Ovary (tissue), 9 donors: ENCODE data around the gene HMGCS1. TPM values are rescaled to one million over a fixed set of nuclear protein-coding genes. Genes with fewer than 3 reads are reported as not detected.

ENCODE experiments used
- DNase-seq, 5 donors: peaks; one replicate each; pipeline ENCODE4 v3.0.0-alpha.2; 2019 to 2020
- H3K27ac ChIP-seq, 2 donors: fragments of 200-600 bp; one replicate each; pipeline versions ENCODE4 v1.5.1 to v1.8.0; 2019 to 2022
- H3K27me3 ChIP-seq: fragments of 200-600 bp; one replicate; pipeline ENCODE4 v1.8.0; 2022
- H3K36me3 ChIP-seq: fragments of 200-600 bp; sonication (generic); one replicate; pipeline ENCODE4 v1.5.1; 2019
- H3K4me1 ChIP-seq: one replicate; pipeline ENCODE4 v1.8.1; 2013; ENCODE audit warnings: mild to moderate bottlenecking, moderate library complexity; ENCODE audit not compliant: insufficient read depth
- H3K4me3 ChIP-seq: fragments of 200-600 bp; sonication (generic); one replicate; pipeline ENCODE4 v1.5.1; 2017
- H3K9me3 ChIP-seq, 2 donors: fragments of 200-600 bp in 1 of 2; sonication (generic) in 1 of 2; one replicate each; pipeline versions ENCODE4 v1.5.1 to v1.8.1; 2013 to 2019; ENCODE audit warnings: mild to moderate bottlenecking in 1 of 2, moderate library complexity in 1 of 2
- EP300 ChIP-seq: sonication (generic); formaldehyde crosslinking; IDR thresholded peaks from one replicate; pipeline ENCODE4 v1.6.1; 2017; ENCODE audit warnings: antibody characterized with exemption
- POLR2A ChIP-seq: fragments of 450-650 bp; IDR thresholded peaks from one replicate; pipeline ENCODE4 v1.6.1; 2017; ENCODE audit warnings: antibody characterized with exemption, mild to moderate bottlenecking, moderate library complexity
- WGBS, 3 donors: extraction: QIAGEN DNeasy Blood & Tissue Kit in 1 of 3; methylation state at CpG; one replicate each; pipeline versions ENCODE4 v1.1.5 to v1.1.7; 2013 to 2017; 5-methylcytosine and 5-hydroxymethylcytosine counted together
- intact Hi-C, 4 donors: fragments of 100-400 bp; cut with DNase I; formaldehyde crosslinking; loops; one replicate each; pipeline versions ENCODE4 v1.11.0 to v1.15.1; 2022 to 2023
- polyA plus RNA-seq, 2 donors: library from polyadenylated mRNA; stranded (reverse); fragments of 200-250 nt in 1 of 2; fragments of 350-450 nt in 1 of 2; fragmentation: Illumina TruSeq in 1 of 2; extraction: RNeasy Lipid Tissue Mini Kit (QIAGEN cat#74804) in 1 of 2; gene quantifications; one replicate each; pipeline ENCODE4 v1.2.3, GENCODE V29; 2013 to 2014
- total RNA-seq, 7 donors: library from RNA; depleted of rRNA in 2 of 7; stranded (reverse); fragments of >200 nt in 2 of 7; fragmentation: NEBNext Ultra II Directional in 3 of 7; extraction: Animal tissue kit (Norgen Biotek cat#: 25700) in 3 of 7; gene quantifications; one replicate each; pipeline versions ENCODE4 v1.1.0 to v1.2.4, GENCODE V29; 2016 to 2023
- TF ChIP-seq, protein P1 (sequence below), 3 donors: fragments of 450-650 bp in 2 of 3; fragments of 200-600 bp in 1 of 3; IDR thresholded peaks; one replicate each; pipeline versions ENCODE4 v1.5.1 to v1.8.0; 2016 to 2022; ENCODE audit warnings: antibody characterized with exemption in 3 of 3, mild to moderate bottlenecking in 1 of 3
- donor health status: DM: no; HTN: no; CAD: no; lungs with moderate emphysema.
- donor health status: DM: no; HTN: no; CAD: no.
- donor health status: Bipolar disorder and iron deficiency.
- donor health status: DM: yes; HTN: yes; CAD: no.
- donor health status: DM: no; HTN: no; CAD: no.
- donor health status: DM: yes; HTN: yes; CAD: no.

The HMGCS1 gene
- total and polyA plus RNA-seq, 9 donors, result 14.4 to 248 (median 33.6) TPM

DNA sequence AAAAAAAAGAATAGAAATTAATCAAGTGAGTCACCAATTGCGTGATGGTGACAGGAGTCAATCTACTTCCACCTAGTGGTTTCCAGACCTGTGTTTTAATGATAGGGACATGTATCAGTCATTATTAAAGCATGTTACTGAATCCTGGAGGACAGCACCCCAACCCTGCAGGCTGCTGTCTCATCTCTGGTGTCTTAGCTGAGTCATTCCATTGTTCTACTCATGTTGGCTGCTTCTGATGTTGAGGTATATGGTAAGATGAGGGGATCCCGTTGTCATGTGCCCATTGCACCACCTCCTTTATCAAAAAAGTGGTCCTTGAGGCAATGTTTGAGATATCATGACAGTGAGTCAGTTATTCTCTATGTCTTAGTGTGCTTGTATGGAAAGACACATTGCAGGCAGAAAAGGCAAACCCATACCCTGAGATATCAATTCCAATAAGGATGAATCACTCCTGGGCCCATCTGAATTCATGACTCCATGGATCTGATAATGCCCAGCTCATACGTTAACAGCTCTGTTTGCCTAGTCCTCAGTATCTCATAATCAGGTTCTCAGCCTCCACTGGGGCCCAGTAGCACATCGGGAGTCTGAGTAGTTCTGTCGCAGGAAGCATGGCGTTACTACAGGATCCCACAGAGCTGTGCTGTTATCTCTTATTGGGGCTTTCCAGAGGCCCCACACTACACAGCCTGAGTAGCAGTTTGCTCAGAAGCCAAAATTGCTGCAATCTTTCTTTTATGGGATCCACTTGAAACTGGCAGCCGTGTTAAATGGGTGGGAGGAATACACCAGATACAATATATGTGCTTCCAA is 31.2 kb downstream of the HMGCS1 start:
- no peaks in the 10 kb centered on the region for H3K9me3 ChIP-seq
- intact Hi-C loops, result no loop called here
- H3K4me3 ChIP-seq, result no peak overlapping the region
- 78 to 83% (median 79%) methylated on average over 7 of the region's 7 CpGs for WGBS, 3 donors
- no peak overlapping the region for H3K27ac ChIP-seq
- no peak for TF ChIP-seq POLR2A
- TF ChIP-seq, protein P1, sequence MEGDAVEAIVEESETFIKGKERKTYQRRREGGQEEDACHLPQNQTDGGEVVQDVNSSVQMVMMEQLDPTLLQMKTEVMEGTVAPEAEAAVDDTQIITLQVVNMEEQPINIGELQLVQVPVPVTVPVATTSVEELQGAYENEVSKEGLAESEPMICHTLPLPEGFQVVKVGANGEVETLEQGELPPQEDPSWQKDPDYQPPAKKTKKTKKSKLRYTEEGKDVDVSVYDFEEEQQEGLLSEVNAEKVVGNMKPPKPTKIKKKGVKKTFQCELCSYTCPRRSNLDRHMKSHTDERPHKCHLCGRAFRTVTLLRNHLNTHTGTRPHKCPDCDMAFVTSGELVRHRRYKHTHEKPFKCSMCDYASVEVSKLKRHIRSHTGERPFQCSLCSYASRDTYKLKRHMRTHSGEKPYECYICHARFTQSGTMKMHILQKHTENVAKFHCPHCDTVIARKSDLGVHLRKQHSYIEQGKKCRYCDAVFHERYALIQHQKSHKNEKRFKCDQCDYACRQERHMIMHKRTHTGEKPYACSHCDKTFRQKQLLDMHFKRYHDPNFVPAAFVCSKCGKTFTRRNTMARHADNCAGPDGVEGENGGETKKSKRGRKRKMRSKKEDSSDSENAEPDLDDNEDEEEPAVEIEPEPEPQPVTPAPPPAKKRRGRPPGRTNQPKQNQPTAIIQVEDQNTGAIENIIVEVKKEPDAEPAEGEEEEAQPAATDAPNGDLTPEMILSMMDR (IDR thresholded peaks at IDR 0.05), result no peak
- TF ChIP-seq EP300, result no peak
- H3K27me3 ChIP-seq, result no peaks in the 10 kb centered on the region
- no peaks in the 10 kb centered on the region for H3K4me1 ChIP-seq
- H3K36me3 ChIP-seq, result no peaks in the 10 kb centered on the region
- no peak for DNase-seq

DNA sequence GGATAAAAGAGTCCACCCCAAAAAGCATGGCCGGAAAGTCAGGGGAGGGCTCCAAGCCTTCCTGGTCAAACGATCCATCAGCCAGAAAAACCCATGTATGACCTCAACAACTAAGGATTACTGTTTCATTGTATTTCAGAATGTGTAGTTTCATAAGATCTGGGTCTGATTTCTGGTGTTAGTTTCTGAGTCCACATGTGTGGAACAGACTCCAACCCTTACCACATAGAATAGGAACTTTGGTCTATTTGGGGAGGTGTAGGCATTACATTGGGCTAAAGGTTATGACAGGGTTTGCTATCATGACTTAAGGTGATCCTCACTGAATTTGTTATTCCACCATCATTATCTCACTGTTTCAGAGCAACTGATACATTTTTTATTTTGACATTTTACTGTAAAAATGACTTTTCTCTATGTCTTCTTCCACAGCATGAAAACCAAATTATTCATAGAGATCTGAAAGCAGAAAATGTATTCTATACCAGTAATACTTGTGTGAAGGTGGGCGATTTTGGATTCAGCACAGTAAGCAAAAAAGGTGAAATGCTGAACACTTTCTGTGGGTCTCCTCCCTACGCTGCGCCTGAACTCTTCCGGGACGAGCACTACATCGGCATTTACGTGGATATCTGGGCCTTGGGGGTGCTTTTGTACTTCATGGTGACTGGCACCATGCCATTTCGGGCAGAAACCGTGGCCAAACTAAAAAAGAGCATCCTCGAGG is 33.5 kb downstream of the HMGCS1 start:
- no peaks in the 10 kb centered on the region for H3K9me3 ChIP-seq
- H3K27me3 ChIP-seq, result no peaks in the 10 kb centered on the region
- no peaks in the 10 kb centered on the region for H3K36me3 ChIP-seq
- no peak overlapping the region for H3K4me3 ChIP-seq
- intact Hi-C loops, result no loop called here
- WGBS, 3 donors, result 88 to 93% (median 89%) methylated on average over 12 of the region's 12 CpGs
- TF ChIP-seq POLR2A (no peak), EP300 (no peak)
- TF ChIP-seq, protein P1 (IDR thresholded peaks at IDR 0.05), result no peak
- H3K4me1 ChIP-seq, result no peaks in the 10 kb centered on the region
- DNase-seq, result no peak
- H3K27ac ChIP-seq, result no peak overlapping the region

DNA sequence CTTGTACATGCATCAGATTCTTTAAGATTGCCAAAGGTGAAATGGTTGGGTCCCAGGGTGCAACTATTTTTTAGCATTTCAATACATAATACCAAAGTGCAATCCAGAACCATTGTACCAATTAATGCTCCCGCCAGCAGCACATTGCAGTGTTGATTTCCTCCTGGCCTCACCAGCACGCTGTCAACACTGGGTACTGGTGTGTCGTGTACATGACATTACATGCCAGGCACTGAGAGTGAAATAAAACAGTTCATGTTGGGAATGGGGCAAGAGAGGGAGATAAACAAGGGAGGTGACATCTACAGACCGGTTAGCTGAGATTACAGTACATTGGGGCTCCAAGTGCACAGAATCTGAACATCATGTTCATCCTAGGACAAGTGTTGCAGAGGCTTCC is 37.8 kb downstream of the HMGCS1 start:
- Histone ChIP-seq H3K27me3 (no peaks in the 10 kb centered on the region), H3K4me1 (no peaks in the 10 kb centered on the region), H3K27ac (no peak overlapping the region), H3K4me3 (no peak overlapping the region), H3K36me3 (no peaks in the 10 kb centered on the region), H3K9me3 (no peaks in the 10 kb centered on the region)
- 85 to 86% (median 86%) methylated on average over 4 of the region's 4 CpGs for WGBS, 3 donors
- DNase-seq, result no peak
- TF ChIP-seq POLR2A, result no peak
- TF ChIP-seq EP300, result no peak
- TF ChIP-seq, protein P1 (IDR thresholded peaks at IDR 0.05), result no peak
- intact Hi-C loops, result no loop called here

DNA sequence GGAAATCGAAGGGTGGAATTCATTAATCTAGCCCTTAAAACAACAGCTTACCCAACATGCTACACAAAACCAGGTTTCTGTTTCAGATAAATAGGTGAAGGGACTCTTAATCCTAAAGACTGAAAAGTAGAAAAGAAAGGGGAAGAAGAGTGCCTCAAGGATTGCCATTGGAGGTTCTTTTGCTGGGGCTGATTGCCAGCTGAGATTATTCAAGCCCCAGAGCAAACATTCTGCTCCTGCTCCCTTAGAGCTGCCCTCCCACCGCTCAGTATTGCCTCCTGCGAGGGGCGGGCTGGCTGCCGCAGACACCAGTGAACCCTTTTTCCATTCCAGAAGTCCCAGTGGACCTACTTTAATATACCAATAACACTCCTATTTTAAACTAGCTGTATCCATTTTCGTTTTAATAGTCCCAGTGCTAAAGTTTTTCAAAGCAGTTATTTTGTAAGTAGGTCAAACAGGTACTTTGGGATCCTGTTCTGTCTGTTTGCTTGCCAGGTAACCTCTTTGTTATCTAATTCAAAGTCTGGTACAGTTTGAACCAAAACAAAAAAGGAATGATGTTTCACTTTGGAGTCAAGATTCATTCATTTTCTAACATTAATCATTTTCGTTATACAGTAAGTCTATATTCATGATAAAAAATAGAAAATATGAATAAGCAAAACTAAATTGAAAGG is 38.6 kb downstream of the HMGCS1 start:
- intact Hi-C loops, result no loop called here
- WGBS, 3 donors, result 39 to 54% (median 48%) methylated on average over 7 of the region's 7 CpGs
- TF ChIP-seq, protein P1 (IDR thresholded peaks at IDR 0.05), result no peak
- TF ChIP-seq EP300 (no peak), POLR2A (no peak)

More for the DNA sequence above, 38.6 kb downstream of the HMGCS1 start:
- no peaks in the 10 kb centered on the region for H3K27me3 ChIP-seq
- H3K27ac ChIP-seq, result no peak overlapping the region
- no peak for DNase-seq
- H3K9me3 ChIP-seq, result no peaks in the 10 kb centered on the region
- H3K36me3 ChIP-seq, result no peaks in the 10 kb centered on the region
- no peaks in the 10 kb centered on the region for H3K4me1 ChIP-seq
- no peak overlapping the region for H3K4me3 ChIP-seq
